GM23248 (cell line): ENCODE data around the gene LZTFL1.

ENCODE experiments used
- EZH2 ChIP-seq: fragments of 200-600 bp; sonication (generic); IDR thresholded peaks from 2 replicates; pipeline ENCODE4 v1.6.1; 2018; ENCODE audit warnings: antibody characterized with exemption, mild to moderate bottlenecking; ENCODE audit not compliant: insufficient read depth, poor library complexity, severe bottlenecking
- EZH2phosphoT487 ChIP-seq: fragments of 200-600 bp; sonication (generic); IDR thresholded peaks from 2 replicates; pipeline ENCODE4 v1.6.1; 2018; ENCODE audit warnings: antibody characterized with exemption, moderate library complexity, mild to moderate bottlenecking, low read depth; ENCODE audit not compliant: insufficient read depth

DNA sequence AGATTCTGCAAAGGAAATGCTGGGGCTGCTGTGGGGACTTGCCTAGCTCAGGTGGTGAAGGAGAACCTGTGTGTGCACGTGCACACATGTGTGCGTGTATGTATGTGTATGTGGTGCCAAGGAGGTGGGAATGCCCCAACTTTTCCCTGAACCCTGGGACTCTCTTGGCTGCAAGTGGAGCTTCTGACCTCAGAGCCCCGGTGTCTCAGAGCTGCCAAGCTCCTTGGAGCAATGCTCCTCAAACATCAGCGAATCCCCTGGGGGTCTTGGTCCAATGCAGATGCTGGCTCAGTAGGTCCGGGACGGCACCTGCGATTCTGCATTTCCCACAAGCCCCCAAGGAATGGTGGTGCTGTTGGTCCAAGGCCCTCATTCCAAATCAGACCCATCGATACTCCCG is 39.8 kb downstream of the LZTFL1 start:
- TF ChIP-seq EZH2 (no peak), EZH2phosphoT487 (no peak)
